Naive B cell (primary cell): ENCODE data around the gene GLRA1. TPM values are rescaled to one million over a fixed set of nuclear protein-coding genes. Genes with fewer than 3 reads are reported as not detected.
"Not testable (repeated sequence)": the region's sequence is repeated elsewhere in the genome, so short reads cannot be mapped to it uniquely, and the experiment has no call there.

ENCODE experiments used
- ATAC-seq, 2 donors: fragments of 150-1000 bp; cut with Tn5 transposase; 2 replicates each; pipeline ENCODE4 v1.10.0; 2021; ENCODE audit warnings: low read depth in 2 of 2, mild to moderate bottlenecking in 2 of 2, moderate library complexity in 2 of 2
- DNase-seq: peaks from one replicate; pipeline ENCODE4 v3.0.0; 2022
- H3K27ac Mint-ChIP-seq, 6 donors: one replicate each; pipeline ENCODE4 v1.8.0; 2020 to 2022; ENCODE audit warnings: mild to moderate bottlenecking in 6 of 6, mixed read lengths in 6 of 6, moderate library complexity in 5 of 6, inconsistent platforms in 2 of 6
- H3K27me3 Mint-ChIP-seq, 3 donors: one replicate each; pipeline ENCODE4 v1.8.0; 2021 to 2022; ENCODE audit warnings: mixed read lengths in 3 of 3, mild to moderate bottlenecking in 1 of 3
- H3K36me3 Mint-ChIP-seq, 2 donors: one replicate each; pipeline ENCODE4 v1.8.0; 2020 to 2022; ENCODE audit warnings: mixed read lengths in 2 of 2, inconsistent platforms in 1 of 2, mild to moderate bottlenecking in 1 of 2
- H3K4me1 Mint-ChIP-seq, 3 donors: one replicate each; pipeline ENCODE4 v1.8.0; 2020 to 2022; ENCODE audit warnings: mixed read lengths in 3 of 3, inconsistent platforms in 1 of 3, mild to moderate bottlenecking in 1 of 3, moderate library complexity in 1 of 3
- H3K4me3 Mint-ChIP-seq, 8 donors: one replicate each; pipeline ENCODE4 v1.8.0; 2020 to 2022; ENCODE audit warnings: mild to moderate bottlenecking in 8 of 8, mixed read lengths in 8 of 8, moderate library complexity in 8 of 8, inconsistent platforms in 2 of 8
- H3K9me3 Mint-ChIP-seq, 7 donors: one replicate each; pipeline ENCODE4 v1.8.0; 2020 to 2022; ENCODE audit warnings: mixed read lengths in 7 of 7, mild to moderate bottlenecking in 5 of 7, inconsistent platforms in 2 of 7, moderate library complexity in 1 of 7
- polyA plus RNA-seq, 6 donors: library from polyadenylated mRNA; unstranded; fragments of 300-500 nt; fragmentation: Illumina TruSeq; gene quantifications; one replicate each; pipeline ENCODE4 v1.2.3, GENCODE V29; 2021; ENCODE audit warnings: low read depth in 6 of 6

GLRA1 gene
- polyA plus RNA-seq, 6 donors from 2014 or later: not detected

- Mint-ChIP-seq H3K27me3 (peaks cover 4 to 33% (median 12%) of the 10 kb centered on the region in 3 donors), H3K4me3 (no peak overlapping the region), H3K4me1 (no peaks in the 10 kb centered on the region), H3K9me3 (no peaks in the 10 kb centered on the region), H3K27ac (peak overlapping the region in 1 of 6 donors; percentile 56), H3K36me3 (no peaks in the 10 kb centered on the region)
- ATAC-seq: no peak
- DNase-seq: no peak
These were observed 18.4 kb downstream of the GLRA1 start for GRCh38 chr5:151906246-151906645.

GRCh38 chr5:151905557-151905961 lies 19.1 kb downstream of the GLRA1 start:
- Mint-ChIP-seq H3K4me1 (no peaks in the 10 kb centered on the region), H3K36me3 (no peaks in the 10 kb centered on the region), H3K4me3 (no peak overlapping the region), H3K9me3 (no peaks in the 10 kb centered on the region), H3K27ac (peak overlapping the region in 1 of 6 donors; percentile 27), H3K27me3 (peaks cover 6 to 28% (median 12%) of the 10 kb centered on the region in 3 donors)
- no peak for DNase-seq
- no peak for ATAC-seq

GRCh38 chr5:151904909-151905308 lies 19.7 kb downstream of the GLRA1 start:
- no peaks in the 10 kb centered on the region for H3K4me1 Mint-ChIP-seq
- H3K27me3 Mint-ChIP-seq: peaks cover 6 to 26% (median 12%) of the 10 kb centered on the region in 3 donors
- no peaks in the 10 kb centered on the region for H3K9me3 Mint-ChIP-seq
- ATAC-seq (no peak), DNase-seq (no peak)
- no peak overlapping the region for H3K27ac Mint-ChIP-seq
- no peaks in the 10 kb centered on the region for H3K36me3 Mint-ChIP-seq
- no peak overlapping the region for H3K4me3 Mint-ChIP-seq

- H3K27me3 Mint-ChIP-seq: peaks cover 6 to 30% (median 12%) of the 10 kb centered on the region in 3 donors
- DNase-seq: no peak
- no peaks in the 10 kb centered on the region for H3K36me3 Mint-ChIP-seq
- H3K4me3 Mint-ChIP-seq: no peak overlapping the region
- no peaks in the 10 kb centered on the region for H3K9me3 Mint-ChIP-seq
- no peak for ATAC-seq
- no peaks in the 10 kb centered on the region for H3K4me1 Mint-ChIP-seq
- no peak overlapping the region for H3K27ac Mint-ChIP-seq
These were observed 20.5 kb downstream of the GLRA1 start for GRCh38 chr5:151904127-151904526.

GRCh38 chr5:151903243-151903653 lies 21.4 kb downstream of the GLRA1 start:
- H3K36me3 Mint-ChIP-seq: no peaks in the 10 kb centered on the region
- no peak overlapping the region for H3K4me3 Mint-ChIP-seq
- ATAC-seq (no peak), DNase-seq (no peak)
- peaks cover 15 to 31% (median 15%) of the 10 kb centered on the region in 3 donors for H3K27me3 Mint-ChIP-seq
- no peak overlapping the region for H3K27ac Mint-ChIP-seq
- no peaks in the 10 kb centered on the region for H3K4me1 Mint-ChIP-seq
- peaks cover 0 to 5% (median 0%) of the 10 kb centered on the region in 7 donors for H3K9me3 Mint-ChIP-seq

GRCh38 chr5:151902215-151902614 lies 22.4 kb downstream of the GLRA1 start:
- ATAC-seq: no peak
- Mint-ChIP-seq H3K4me3 (no peak overlapping the region), H3K27ac (no peak overlapping the region), H3K9me3 (peaks cover 0 to 5% (median 0%) of the 10 kb centered on the region in 7 donors), H3K27me3 (peaks cover 12 to 32% (median 22%) of the 10 kb centered on the region in 3 donors), H3K4me1 (no peaks in the 10 kb centered on the region), H3K36me3 (no peaks in the 10 kb centered on the region)
- no peak for DNase-seq

- H3K4me3 Mint-ChIP-seq: no peak overlapping the region
- no peaks in the 10 kb centered on the region for H3K36me3 Mint-ChIP-seq
- no peak overlapping the region for H3K27ac Mint-ChIP-seq
- ATAC-seq: no peak
- H3K27me3 Mint-ChIP-seq: peaks cover 12 to 33% (median 22%) of the 10 kb centered on the region in 3 donors
- no peak for DNase-seq
- peaks cover 0 to 5% (median 0%) of the 10 kb centered on the region in 7 donors for H3K9me3 Mint-ChIP-seq
- no peaks in the 10 kb centered on the region for H3K4me1 Mint-ChIP-seq
These were observed 23.0 kb downstream of the GLRA1 start for GRCh38 chr5:151901611-151902010.

- DNase-seq (no peak), ATAC-seq (no peak)
- no peak overlapping the region for H3K27ac Mint-ChIP-seq
These were observed 23.8 kb downstream of the GLRA1 start for GRCh38 chr5:151900891-151901290.

GRCh38 chr5:151899399-151899798 lies 25.3 kb downstream of the GLRA1 start:
- peaks cover 0 to 5% (median 0%) of the 10 kb centered on the region in 7 donors for H3K9me3 Mint-ChIP-seq
- H3K4me3 Mint-ChIP-seq: no peak overlapping the region
- DNase-seq (no peak), ATAC-seq (no peak)
- peaks cover 12 to 24% (median 22%) of the 10 kb centered on the region in 3 donors for H3K27me3 Mint-ChIP-seq
- H3K36me3 Mint-ChIP-seq: no peaks in the 10 kb centered on the region
- no peak overlapping the region for H3K27ac Mint-ChIP-seq
- no peaks in the 10 kb centered on the region for H3K4me1 Mint-ChIP-seq

More at GRCh38 chr5:151900891-151901290, 23.8 kb downstream of the GLRA1 start:
- H3K4me1 Mint-ChIP-seq: no peaks in the 10 kb centered on the region
- H3K27me3 Mint-ChIP-seq: peaks cover 12 to 30% (median 22%) of the 10 kb centered on the region in 3 donors
- H3K4me3 Mint-ChIP-seq: no peak overlapping the region
- H3K9me3 Mint-ChIP-seq: peaks cover 0 to 5% (median 0%) of the 10 kb centered on the region in 7 donors
- H3K36me3 Mint-ChIP-seq: no peaks in the 10 kb centered on the region

- peaks cover 0 to 5% (median 0%) of the 10 kb centered on the region in 7 donors for H3K9me3 Mint-ChIP-seq
- no peaks in the 10 kb centered on the region for H3K36me3 Mint-ChIP-seq
- H3K4me1 Mint-ChIP-seq: no peaks in the 10 kb centered on the region
- no peak overlapping the region for H3K27ac Mint-ChIP-seq
- ATAC-seq (no peak), DNase-seq (no peak)
- H3K27me3 Mint-ChIP-seq: peaks cover 12 to 22% (median 18%) of the 10 kb centered on the region in 3 donors
- H3K4me3 Mint-ChIP-seq: no peak overlapping the region
These were observed 26.8 kb downstream of the GLRA1 start for GRCh38 chr5:151897896-151898295.

- H3K27me3 Mint-ChIP-seq: peaks cover 12 to 22% (median 18%) of the 10 kb centered on the region in 3 donors
- H3K36me3 Mint-ChIP-seq: no peaks in the 10 kb centered on the region
- H3K4me1 Mint-ChIP-seq: no peaks in the 10 kb centered on the region
- DNase-seq (no peak), ATAC-seq (no peak)
- no peak overlapping the region for H3K27ac Mint-ChIP-seq
- H3K4me3 Mint-ChIP-seq: no peak overlapping the region
- peaks cover 0 to 5% (median 0%) of the 10 kb centered on the region in 7 donors for H3K9me3 Mint-ChIP-seq
These were observed 27.6 kb downstream of the GLRA1 start for GRCh38 chr5:151897020-151897552.

- peaks cover 0 to 5% (median 0%) of the 10 kb centered on the region in 7 donors for H3K9me3 Mint-ChIP-seq
- ATAC-seq: no peak
- peaks cover 12 to 18% (median 17%) of the 10 kb centered on the region in 3 donors for H3K27me3 Mint-ChIP-seq
- H3K27ac Mint-ChIP-seq: peak overlapping the region in 1 of 6 donors; percentile 36
- DNase-seq: no peak
- no peaks in the 10 kb centered on the region for H3K36me3 Mint-ChIP-seq
- no peaks in the 10 kb centered on the region for H3K4me1 Mint-ChIP-seq
- no peak overlapping the region for H3K4me3 Mint-ChIP-seq
These were observed 28.5 kb downstream of the GLRA1 start for GRCh38 chr5:151896031-151896691.

GRCh38 chr5:151895660-151896030 lies 29.0 kb downstream of the GLRA1 start:
- H3K4me3 Mint-ChIP-seq: no peak overlapping the region
- no peaks in the 10 kb centered on the region for H3K4me1 Mint-ChIP-seq
- peaks cover 12 to 21% (median 16%) of the 10 kb centered on the region in 3 donors for H3K27me3 Mint-ChIP-seq
- DNase-seq (no peak), ATAC-seq (no peak)
- peaks cover 0 to 5% (median 0%) of the 10 kb centered on the region in 7 donors for H3K9me3 Mint-ChIP-seq
- no peaks in the 10 kb centered on the region for H3K36me3 Mint-ChIP-seq
- H3K27ac Mint-ChIP-seq: peak overlapping the region in 1 of 6 donors; percentile 36

- H3K27ac Mint-ChIP-seq, H3K36me3 Mint-ChIP-seq, ATAC-seq, H3K4me1 Mint-ChIP-seq, DNase-seq, H3K9me3 Mint-ChIP-seq, H3K4me3 Mint-ChIP-seq: not testable (repeated sequence)
- H3K27me3 Mint-ChIP-seq: peaks cover 5 to 10% (median 10%) of the 10 kb centered on the region in 3 donors
These were observed 31.2 kb downstream of the GLRA1 start for GRCh38 chr5:151893485-151893884.
